ENCODE data around the gene HOXB2.

Gene HOXB2

GRCh38 chr17:48528936-48529682, 15.8 kb downstream of the HOXB2 start:
- H3K4me3 ChIP-seq (ENCODE audit: control insufficient read depth, low read depth, low read length), result no peak overlapping the region
- no peak for DNase-seq (ENCODE audit: low read depth)
- no peak for TF ChIP-seq CTCF (IDR thresholded peaks at IDR 0.05; ENCODE audit: control insufficient read depth, insufficient read depth, low read depth, low read length, missing control alignments)

- no peak for DNase-seq (ENCODE audit: low read depth)
- no peak for TF ChIP-seq CTCF (IDR thresholded peaks at IDR 0.05; ENCODE audit: control insufficient read depth, insufficient read depth, low read depth, low read length, missing control alignments)
- no peak overlapping the region for H3K4me3 ChIP-seq (ENCODE audit: control insufficient read depth, low read depth, low read length)
Measured at GRCh38 chr17:48528153-48528935, 16.6 kb downstream of the HOXB2 start.

GRCh38 chr17:48527547-48527932, 17.4 kb downstream of the HOXB2 start:
- DNase-seq (ENCODE audit: low read depth), result no peak
- no peak overlapping the region for H3K4me3 ChIP-seq (ENCODE audit: control insufficient read depth, low read depth, low read length)
- TF ChIP-seq CTCF (IDR thresholded peaks at IDR 0.05; ENCODE audit: control insufficient read depth, insufficient read depth, low read depth, low read length, missing control alignments), result no peak

- no peak overlapping the region for H3K4me3 ChIP-seq (ENCODE audit: control insufficient read depth, low read depth, low read length)
- no peak for TF ChIP-seq CTCF (IDR thresholded peaks at IDR 0.05; ENCODE audit: control insufficient read depth, insufficient read depth, low read depth, low read length, missing control alignments)
- no peak for DNase-seq (ENCODE audit: low read depth)
Measured at GRCh38 chr17:48526608-48527546, 18.0 kb downstream of the HOXB2 start.

- peak; percentile 23 for TF ChIP-seq CTCF (IDR thresholded peaks at IDR 0.05; ENCODE audit: control insufficient read depth, insufficient read depth, low read depth, low read length, missing control alignments)
- no peak for DNase-seq (ENCODE audit: low read depth)
- H3K4me3 ChIP-seq (ENCODE audit: control insufficient read depth, low read depth, low read length), result no peak overlapping the region
Measured at GRCh38 chr17:48523010-48523409, 21.9 kb downstream of the HOXB2 start.

GRCh38 chr17:48522031-48522653, 22.8 kb downstream of the HOXB2 start:
- DNase-seq (ENCODE audit: low read depth), result no peak
- no peak for TF ChIP-seq CTCF (IDR thresholded peaks at IDR 0.05; ENCODE audit: control insufficient read depth, insufficient read depth, low read depth, low read length, missing control alignments)
- H3K4me3 ChIP-seq (ENCODE audit: control insufficient read depth, low read depth, low read length), result no peak overlapping the region
